H1 (cell line): ENCODE results near the gene RNU6-1. TPM values are rescaled to one million over a fixed set of nuclear protein-coding genes. Genes with fewer than 3 reads are reported as not detected.

Source experiments
- CTCF ChIA-PET: fragments of 300-600 bp; sonication (Branson Sonifier 250); formaldehyde crosslinking; loops from one replicate; lab custom pipeline; 2021; ENCODE audit not compliant: partially characterized antibody; lab: Charles Lee
- POLR2A ChIA-PET: fragments of 300-600 bp; sonication (Branson Sonifier 250); formaldehyde crosslinking; loops from one replicate; lab custom pipeline; 2021; ENCODE audit warnings: inconsistent platforms; ENCODE audit not compliant: partially characterized antibody; lab: Charles Lee
- DNase-seq, 2 experiments: peaks; one replicate each; pipeline versions ENCODE4 v3.0.0 to v3.0.0-alpha.2; 2010 to 2022; ENCODE audit warnings: low spot score in 2 of 2, low read depth in 1 of 2, mixed read lengths in 1 of 2
- FAIRE-seq: peaks from 2 replicates; lab custom pipeline; 2011; peaks lifted over from hg19 to GRCh38; lab: Jason Lieb, UNC
- H2AFZ ChIP-seq: 2 replicates; pipeline ENCODE4 v1.8.1; 2012; ENCODE audit warnings: low read length, inconsistent platforms
- H2AK5ac ChIP-seq: 2 replicates; pipeline ENCODE4 v1.6.1; 2013; ENCODE audit warnings: low read depth, low read length
- H2BK120ac ChIP-seq: replicated peaks from 2 replicates; pipeline ENCODE3; 2013; ENCODE audit warnings: low read depth, low read length, inconsistent platforms
- H2BK12ac ChIP-seq: 2 replicates; pipeline ENCODE4 v1.6.1; 2013; ENCODE audit warnings: low read depth, low read length
- H2BK15ac ChIP-seq: 2 replicates; pipeline ENCODE4 v1.6.1; 2013; ENCODE audit warnings: low read length
- H2BK20ac ChIP-seq: 2 replicates; pipeline ENCODE4 v1.6.1; 2013; ENCODE audit warnings: low read length
- H2BK5ac ChIP-seq: 2 replicates; pipeline ENCODE4 v1.6.1; 2013; ENCODE audit warnings: low read depth, low read length
- H3K14ac ChIP-seq: 2 replicates; pipeline ENCODE4 v1.6.1; 2013; ENCODE audit warnings: inconsistent platforms; ENCODE audit not compliant: insufficient read length
- H3K18ac ChIP-seq: 2 replicates; pipeline ENCODE4 v1.6.1; 2013; ENCODE audit warnings: low read length; ENCODE audit errors: extremely low read depth
- H3K23ac ChIP-seq: 2 replicates; pipeline ENCODE4 v1.6.1; 2013; ENCODE audit warnings: inconsistent platforms; ENCODE audit not compliant: insufficient read length
- H3K23me2 ChIP-seq: 2 replicates; pipeline ENCODE4 v1.6.1; 2013; ENCODE audit warnings: low read depth, low read length
- H3K27ac ChIP-seq: 2 replicates; pipeline ENCODE4 v1.6.1; 2011; ENCODE audit warnings: low read depth, low read length, inconsistent platforms
- H3K27me3 ChIP-seq, 4 experiments: replicated peaks in 1 of 4; 1 replicate in 1 of 4; 2 replicates in 3 of 4; pipeline versions ENCODE4 v1.6.1 to v1.8.1; 2011 to 2013; ENCODE audit warnings: low read length in 3 of 4, mild to moderate bottlenecking in 3 of 4, inconsistent platforms in 2 of 4, mixed read lengths in 2 of 4, moderate library complexity in 1 of 4; ENCODE audit not compliant: control insufficient read depth in 3 of 4, insufficient read depth in 3 of 4; ENCODE audit errors: extremely low read depth in 1 of 4
- H3K36me3 ChIP-seq, 4 experiments: 2 replicates each; pipeline versions ENCODE4 v1.6.1 to v1.8.1; 2011 to 2013; ENCODE audit warnings: mild to moderate bottlenecking in 4 of 4, low read length in 3 of 4, moderate library complexity in 2 of 4, control low read depth in 1 of 4, inconsistent platforms in 1 of 4; ENCODE audit not compliant: insufficient read depth in 4 of 4, control insufficient read depth in 2 of 4
- H3K4ac ChIP-seq: replicated peaks from 2 replicates; pipeline ENCODE3; 2013; ENCODE audit warnings: low read length, low read depth, mixed read lengths, inconsistent platforms; ENCODE audit not compliant: insufficient read length
- H3K4me1 ChIP-seq, 4 experiments: replicated peaks in 1 of 4; 1 replicate in 1 of 4; 2 replicates in 3 of 4; pipeline versions ENCODE4 v1.6.1 to v1.8.1; 2011 to 2013; ENCODE audit warnings: low read length in 3 of 4, inconsistent platforms in 2 of 4, mixed read lengths in 1 of 4; ENCODE audit not compliant: insufficient read depth in 4 of 4, control insufficient read depth in 3 of 4
- H3K4me2 ChIP-seq, 2 experiments: 2 replicates each; pipeline versions ENCODE4 v1.6.1 to v1.8.1; 2011 to 2013; ENCODE audit warnings: low read depth in 2 of 2, low read length in 2 of 2, control low read depth in 1 of 2, inconsistent platforms in 1 of 2, mild to moderate bottlenecking in 1 of 2; ENCODE audit not compliant: insufficient read depth in 1 of 2
- H3K4me3 ChIP-seq, 4 experiments: fragments of 200-600, 300-600 bp in 1 of 4; sonication (generic), shearing (Covaris generic), sonication (Bioruptor Twin) in 1 of 4; 2 replicates each; pipeline versions ENCODE4 v1.5.1 to v1.8.1; 2011 to 2016; ENCODE audit warnings: low read length in 4 of 4, low read depth in 3 of 4, control low read depth in 2 of 4, inconsistent platforms in 2 of 4, mild to moderate bottlenecking in 2 of 4, mixed read lengths in 1 of 4, moderate library complexity in 1 of 4; ENCODE audit not compliant: insufficient read depth in 2 of 4; ENCODE audit errors: extremely low read depth in 1 of 4
- H3K56ac ChIP-seq: replicated peaks from 2 replicates; pipeline ENCODE3; 2013; ENCODE audit warnings: low read depth, mild to moderate bottlenecking, mixed read lengths, low read length, inconsistent platforms; ENCODE audit not compliant: insufficient read length
- H3K79me1 ChIP-seq: 2 replicates; pipeline ENCODE4 v1.6.1; 2013; ENCODE audit warnings: low read depth, low read length, control low read depth
- H3K79me2 ChIP-seq, 2 experiments: 2 replicates each; pipeline versions ENCODE4 v1.6.1 to v1.8.1; 2012 to 2013; ENCODE audit warnings: low read length in 2 of 2, mild to moderate bottlenecking in 2 of 2, inconsistent platforms in 1 of 2; ENCODE audit not compliant: insufficient read depth in 2 of 2, control insufficient read depth in 1 of 2
- H3K9ac ChIP-seq, 4 experiments: replicated peaks in 1 of 4; 1 replicate in 1 of 4; 2 replicates in 3 of 4; pipeline versions ENCODE4 v1.6.1 to v1.8.1; 2011 to 2013; ENCODE audit warnings: low read depth in 3 of 4, low read length in 3 of 4, control low read depth in 2 of 4, mild to moderate bottlenecking in 2 of 4, moderate library complexity in 2 of 4, inconsistent platforms in 1 of 4; ENCODE audit errors: extremely low read depth in 1 of 4
- H3K9me3 ChIP-seq, 2 experiments: 2 replicates each; pipeline versions ENCODE4 v1.6.1 to v1.8.1; 2012 to 2013; ENCODE audit warnings: mild to moderate bottlenecking in 2 of 2, moderate library complexity in 2 of 2, control low read depth in 1 of 2, inconsistent platforms in 1 of 2, low read depth in 1 of 2, low read length in 1 of 2, mixed read lengths in 1 of 2; ENCODE audit not compliant: insufficient read depth in 2 of 2
- H4K20me1 ChIP-seq, 2 experiments: replicated peaks in 1 of 2; 2 replicates each; pipeline versions ENCODE3 to v1.8.1; 2011 to 2013; ENCODE audit warnings: inconsistent platforms in 2 of 2, low read length in 2 of 2, mild to moderate bottlenecking in 1 of 2; ENCODE audit not compliant: insufficient read depth in 2 of 2, control insufficient read depth in 1 of 2
- H4K5ac ChIP-seq: 2 replicates; pipeline ENCODE4 v1.6.1; 2013; ENCODE audit warnings: low read length, low read depth, mixed read lengths, inconsistent platforms; ENCODE audit not compliant: insufficient read length
- H4K8ac ChIP-seq: 2 replicates; pipeline ENCODE4 v1.8.0; 2013; ENCODE audit warnings: mild to moderate bottlenecking, moderate library complexity, low read length, inconsistent platforms; ENCODE audit not compliant: insufficient read depth; ENCODE audit errors: extremely low read depth
- H4K91ac ChIP-seq: replicated peaks from 2 replicates; pipeline ENCODE3; 2013; ENCODE audit warnings: low read length, mixed read lengths, inconsistent platforms; ENCODE audit not compliant: insufficient read length
- NRF1 ChIP-seq: IDR thresholded peaks from 2 replicates; pipeline ENCODE4 v1.6.1; 2011; ENCODE audit warnings: mild to moderate bottlenecking, low read depth, low read length, improper control_type of control experiment
- PHF8 ChIP-seq: fragments of 200-600 bp; sonication (generic); conservative IDR thresholded peaks from 2 replicates; pipeline ENCODE4 v1.7.1; 2012; ENCODE audit warnings: low read depth, mild to moderate bottlenecking, inconsistent platforms, low read length, moderate library complexity
- SIN3A ChIP-seq, 2 experiments: IDR thresholded peaks in 1 of 2; conservative IDR thresholded peaks in 1 of 2; 2 replicates each; pipeline ENCODE4 v1.6.1; 2011 to 2012; ENCODE audit warnings: low read length in 2 of 2, improper control_type of control experiment in 1 of 2, low read depth in 1 of 2, mild to moderate bottlenecking in 1 of 2
- SIX5 ChIP-seq: IDR thresholded peaks from 2 replicates; pipeline ENCODE4 v1.6.1; 2011; ENCODE audit warnings: mild to moderate bottlenecking, low read depth, low read length
- SP4 ChIP-seq: IDR thresholded peaks from 2 replicates; pipeline ENCODE4 v1.6.1; 2012; ENCODE audit warnings: low read length, inconsistent platforms
- TAF1 ChIP-seq: IDR thresholded peaks from 2 replicates; pipeline ENCODE4 v1.6.1; 2011; ENCODE audit warnings: mild to moderate bottlenecking, low read depth, low read length
- WGBS, 2 experiments: shearing (Covaris generic) in 1 of 2; methylation state at CpG; one replicate each; pipeline versions ENCODE4 v1.1.6 to v1.1.7; 2013 to 2015; ENCODE audit warnings: low lambda C conversion rate in 2 of 2, mixed read lengths in 2 of 2, inconsistent platforms in 1 of 2, low coverage in 1 of 2, missing lambda C conversion rate in 1 of 2; ENCODE audit not compliant: insufficient replicate concordance in 2 of 2, insufficient coverage in 1 of 2, insufficient read length in 1 of 2; ENCODE audit errors: extremely low coverage in 1 of 2, missing lambda C conversion rate in 1 of 2; 5-methylcytosine and 5-hydroxymethylcytosine counted together
- polyA plus RNA-seq, 7 experiments: library from polyadenylated mRNA; depleted of rRNA in 3 of 7; stranded (reverse) in 5 of 7; unstranded in 2 of 7; fragments of >200 nt in 5 of 7; fragments of 200-250 nt in 2 of 7; gene quantifications; 1 replicate in 5 of 7; 2 replicates in 1 of 7; 4 replicates in 1 of 7; pipeline versions ENCODE4 v1.2.1 to v1.2.3, GENCODE V29; 2011 to 2013; ENCODE audit warnings: missing spikeins in 2 of 7, mixed read lengths in 2 of 7
- total RNA-seq: library from RNA; stranded (reverse); fragmentation: NEBNext Ultra II Directional; extraction: Animal tissue kit (Norgen Biotek cat#: 25700); gene quantifications from 2 replicates; pipeline ENCODE4 v1.2.1, GENCODE V29; 2021
- TF ChIP-seq, protein P1 (sequence below): IDR thresholded peaks from 2 replicates; pipeline ENCODE4 v1.6.1; 2012; ENCODE audit warnings: inconsistent platforms
- TF ChIP-seq, protein P2 (sequence below), 3 experiments: IDR thresholded peaks; 1 replicate in 2 of 3; 2 replicates in 1 of 3; pipeline versions ENCODE4 v1.5.1 to v1.6.1; 2011; ENCODE audit warnings: low read length in 3 of 3, mild to moderate bottlenecking in 3 of 3, inconsistent platforms in 2 of 3, low read depth in 1 of 3, moderate library complexity in 1 of 3; ENCODE audit not compliant: insufficient read depth in 1 of 3; ENCODE audit errors: control extremely low read depth in 1 of 3

RNU6-1 gene
- total and polyA plus RNA-seq, 2 of the 8 experiments (the other 6 are each of a cell fraction or from before 2014, with no cell fraction given): not detected

DNA sequence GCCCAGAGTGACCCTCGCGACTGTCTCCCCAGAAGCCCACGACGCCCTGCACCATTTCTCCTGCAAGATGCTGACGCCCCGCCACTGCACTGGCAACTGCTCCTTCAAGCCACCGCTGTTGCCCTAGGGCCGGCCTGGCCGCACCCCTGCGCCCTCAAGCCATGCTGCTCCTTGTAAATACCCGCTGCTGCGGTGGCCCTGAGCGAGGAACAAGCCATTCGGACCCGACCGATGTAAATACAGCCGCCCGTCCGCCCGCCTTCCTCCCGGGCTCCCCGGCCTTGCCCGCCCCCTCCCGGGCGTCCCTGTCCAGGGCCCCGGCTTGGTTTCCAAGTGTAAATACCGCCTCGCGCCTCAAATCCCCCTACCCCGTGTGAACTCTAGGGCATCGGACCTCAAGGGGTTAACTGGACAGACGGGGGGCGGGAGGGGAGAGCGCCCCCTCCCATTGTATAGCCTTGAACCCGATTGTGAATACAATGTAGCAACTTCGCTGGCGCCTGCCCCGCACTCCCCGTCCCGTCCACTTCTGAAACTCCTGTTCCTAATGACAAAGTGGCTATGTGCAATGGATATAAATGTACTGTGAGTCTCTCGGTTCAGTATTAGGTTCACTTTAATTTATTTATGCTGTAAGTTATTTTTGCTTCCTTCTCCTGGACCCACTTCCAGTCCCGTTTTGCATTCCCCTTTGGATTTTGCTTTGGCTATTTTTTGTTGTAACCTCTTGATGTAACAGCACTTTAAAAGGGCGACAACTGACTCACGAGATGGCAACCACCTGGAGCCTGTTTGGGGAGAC is 5.9 kb downstream of the RNU6-1 start:
- Histone ChIP-seq H2AFZ (no peak overlapping the region), H3K23ac (no peak overlapping the region), H4K91ac (no peak overlapping the region), H3K4me3 (peak overlapping the region; percentile 35 to 63 (median 46); a peak in 7 of 8 replicates), H3K23me2 (peaks cover 21% of the 10 kb centered on the region; the same call in 1 of the 2 replicates), H2BK12ac (no peak overlapping the region; the same call in 1 of the 2 replicates), H3K79me2 (no peaks in the 10 kb centered on the region), H3K18ac (0 out of 2 replicates have a peak overlapping the region, but pooled peaks have one; percentile 24), H3K14ac (no peak overlapping the region), H3K56ac (no peak overlapping the region), H3K9ac (no peak overlapping the region), H3K4me2 (peak overlapping the region; percentile 46 to 85), H2BK15ac (no peak overlapping the region), H3K79me1 (no peaks in the 10 kb centered on the region), H3K27me3 (peaks cover 77 to 100% (median 96%) of the 10 kb centered on the region in 4 experiments), H2BK120ac (no peak overlapping the region), H2BK5ac (no peak overlapping the region), H3K27ac (no peak overlapping the region), H2AK5ac (no peak overlapping the region), H3K36me3 (peaks cover 0 to 6% (median 0%) of the 10 kb centered on the region in 4 experiments; a peak in 1 of 8 replicates), H4K5ac (no peak overlapping the region), H4K8ac (no peak overlapping the region), H4K20me1 (peaks cover 2 to 11% of the 10 kb centered on the region in 2 experiments), H3K9me3 (no peaks in the 10 kb centered on the region), H2BK20ac (no peak overlapping the region), H3K4me1 (peaks cover 22 to 33% (median 22%) of the 10 kb centered on the region in 4 experiments), H3K4ac (no peak overlapping the region)
- peak in 1 of 2 experiments; percentile 80 for DNase-seq
- no peak for FAIRE-seq
- ChIA-PET POLR2A (no interaction called here), CTCF (interaction anchor here (1.0 to 1.9 kb wide), 2 partner anchors 15 to 221 kb away, joined by 5 to 6 read pairs; no protein-coding TSS in a partner anchor)
- 4% methylated on average over 33 of the region's 44 CpGs; no CpG with 5 or more reads in 1 of the 2 experiments for WGBS, 2 experiments
- no peak for TF ChIP-seq SP4
- TF ChIP-seq NRF1: no peak
- no peak for TF ChIP-seq SIX5
- no peak for TF ChIP-seq TAF1
- TF ChIP-seq, protein P1, sequence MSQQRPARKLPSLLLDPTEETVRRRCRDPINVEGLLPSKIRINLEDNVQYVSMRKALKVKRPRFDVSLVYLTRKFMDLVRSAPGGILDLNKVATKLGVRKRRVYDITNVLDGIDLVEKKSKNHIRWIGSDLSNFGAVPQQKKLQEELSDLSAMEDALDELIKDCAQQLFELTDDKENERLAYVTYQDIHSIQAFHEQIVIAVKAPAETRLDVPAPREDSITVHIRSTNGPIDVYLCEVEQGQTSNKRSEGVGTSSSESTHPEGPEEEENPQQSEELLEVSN: 0 out of 2 replicates have a peak, but pooled peaks have one; percentile 20
- no peak for TF ChIP-seq PHF8
- TF ChIP-seq, protein P2, sequence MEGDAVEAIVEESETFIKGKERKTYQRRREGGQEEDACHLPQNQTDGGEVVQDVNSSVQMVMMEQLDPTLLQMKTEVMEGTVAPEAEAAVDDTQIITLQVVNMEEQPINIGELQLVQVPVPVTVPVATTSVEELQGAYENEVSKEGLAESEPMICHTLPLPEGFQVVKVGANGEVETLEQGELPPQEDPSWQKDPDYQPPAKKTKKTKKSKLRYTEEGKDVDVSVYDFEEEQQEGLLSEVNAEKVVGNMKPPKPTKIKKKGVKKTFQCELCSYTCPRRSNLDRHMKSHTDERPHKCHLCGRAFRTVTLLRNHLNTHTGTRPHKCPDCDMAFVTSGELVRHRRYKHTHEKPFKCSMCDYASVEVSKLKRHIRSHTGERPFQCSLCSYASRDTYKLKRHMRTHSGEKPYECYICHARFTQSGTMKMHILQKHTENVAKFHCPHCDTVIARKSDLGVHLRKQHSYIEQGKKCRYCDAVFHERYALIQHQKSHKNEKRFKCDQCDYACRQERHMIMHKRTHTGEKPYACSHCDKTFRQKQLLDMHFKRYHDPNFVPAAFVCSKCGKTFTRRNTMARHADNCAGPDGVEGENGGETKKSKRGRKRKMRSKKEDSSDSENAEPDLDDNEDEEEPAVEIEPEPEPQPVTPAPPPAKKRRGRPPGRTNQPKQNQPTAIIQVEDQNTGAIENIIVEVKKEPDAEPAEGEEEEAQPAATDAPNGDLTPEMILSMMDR (IDR thresholded peaks at IDR 0.05; ENCODE audit: control extremely low read depth in 1 of 3, insufficient read depth in 1 of 3, low read depth in 1 of 3, low read length in 3 of 3): peak in 2 of 3 experiments; percentile 51 to 57; a peak in 3 of 4 replicates
- TF ChIP-seq SIN3A (conservative IDR thresholded peaks at IDR 0.05 in 1 of 2, IDR thresholded peaks at IDR 0.05 in 1 of 2; ENCODE audit: low read depth in 1 of 2, low read length in 2 of 2): no peak
